GM10847 (cell line): ENCODE data around the gene ATOH8.

Source experiments
- POLR2A ChIP-seq: IDR thresholded peaks from 2 replicates; pipeline ENCODE4 v1.6.1; 2011; ENCODE audit not compliant: insufficient read length; ENCODE audit errors: extremely low read depth

ATOH8 gene

DNA sequence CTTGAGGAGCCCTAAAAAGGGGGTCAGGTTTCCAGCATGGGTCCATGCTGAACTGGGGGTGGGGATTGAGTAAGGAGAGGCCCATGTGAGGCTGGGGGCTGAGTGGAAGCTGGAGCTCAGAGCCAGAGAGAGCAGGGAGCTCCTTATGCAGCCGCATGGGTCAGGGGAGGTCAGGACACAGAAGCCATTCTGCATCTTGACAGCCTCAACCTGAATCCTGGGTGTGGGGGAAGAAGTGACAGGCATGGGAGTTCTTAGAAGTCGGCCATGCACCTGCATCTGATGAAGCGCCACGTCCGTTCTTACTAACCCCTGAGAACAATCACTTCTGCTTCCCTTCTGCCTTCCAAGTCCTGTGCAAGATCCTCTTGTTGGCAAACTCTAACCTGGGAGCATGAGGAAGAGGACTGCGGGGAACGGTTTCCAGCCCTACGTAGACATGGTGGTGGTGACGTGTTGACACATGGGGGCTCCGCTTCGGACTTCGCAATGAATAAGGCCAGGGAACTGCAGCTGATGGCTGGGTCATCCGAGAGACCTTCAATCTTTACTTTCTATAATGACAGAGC lies 37.4 kb upstream of the ATOH8 start:
- TF ChIP-seq POLR2A: no peak

GRCh38 chr2:85717308-85718008 lies 36.3 kb upstream of the ATOH8 start:
- TF ChIP-seq POLR2A: no peak

- no peak for TF ChIP-seq POLR2A
Observed at GRCh38 chr2:85718009-85718391, 35.8 kb upstream of the ATOH8 start.

DNA sequence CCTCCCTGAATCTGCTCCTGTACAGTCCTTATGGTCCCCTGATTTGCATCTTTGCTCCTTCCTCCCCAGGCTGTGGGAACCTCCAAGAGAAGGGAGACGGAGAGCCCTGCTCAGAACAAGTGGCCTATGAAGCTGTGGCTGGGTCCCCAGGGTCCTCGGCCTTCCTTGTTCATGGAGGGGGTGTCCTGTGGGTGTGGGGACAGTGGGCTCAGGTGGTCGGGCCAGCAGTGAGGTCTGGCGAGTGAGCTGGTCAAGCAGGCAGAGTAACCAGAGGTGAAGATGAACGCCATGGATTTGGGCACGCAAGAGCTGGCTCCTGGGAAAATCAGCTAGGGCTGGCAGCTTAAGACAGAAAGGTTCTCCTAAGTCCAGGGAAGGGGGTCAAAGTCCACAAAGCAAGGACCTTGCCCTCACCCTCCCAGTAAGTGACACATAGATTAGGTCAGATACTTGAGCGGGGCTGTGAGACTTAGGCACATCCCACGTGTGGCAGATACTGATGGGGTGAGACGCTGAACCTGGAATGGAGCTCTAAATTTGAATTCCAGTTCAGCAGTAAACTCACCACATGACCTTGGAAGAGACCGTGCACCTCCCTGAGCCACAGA lies 34.8 kb upstream of the ATOH8 start:
- no peak for TF ChIP-seq POLR2A

GRCh38 chr2:85719609-85720240 lies 34.1 kb upstream of the ATOH8 start:
- TF ChIP-seq POLR2A: no peak

DNA sequence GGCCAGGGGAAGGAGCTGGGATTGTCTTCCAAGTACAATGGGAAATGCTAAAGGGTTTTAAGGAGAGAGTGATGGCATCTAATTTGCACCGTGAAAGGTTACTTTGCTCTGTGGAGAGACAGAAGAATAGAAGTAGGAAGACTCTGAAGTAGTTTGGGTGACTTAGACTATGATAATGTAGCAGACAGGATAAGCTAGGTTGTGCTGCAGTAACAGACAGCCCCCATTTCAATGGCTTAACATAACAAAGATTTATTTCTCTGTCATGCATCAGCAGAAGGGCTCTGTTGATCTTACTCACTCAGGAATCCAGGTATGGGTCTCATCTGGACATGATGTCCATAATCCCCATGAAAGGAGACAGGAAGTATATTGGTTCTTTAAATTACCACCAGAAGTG lies 33.3 kb upstream of the ATOH8 start:
- TF ChIP-seq POLR2A: no peak

GRCh38 chr2:85721641-85722040 lies 32.1 kb upstream of the ATOH8 start:
- TF ChIP-seq POLR2A: no peak

GRCh38 chr2:85722519-85722918 lies 31.3 kb upstream of the ATOH8 start:
- TF ChIP-seq POLR2A: no peak

DNA sequence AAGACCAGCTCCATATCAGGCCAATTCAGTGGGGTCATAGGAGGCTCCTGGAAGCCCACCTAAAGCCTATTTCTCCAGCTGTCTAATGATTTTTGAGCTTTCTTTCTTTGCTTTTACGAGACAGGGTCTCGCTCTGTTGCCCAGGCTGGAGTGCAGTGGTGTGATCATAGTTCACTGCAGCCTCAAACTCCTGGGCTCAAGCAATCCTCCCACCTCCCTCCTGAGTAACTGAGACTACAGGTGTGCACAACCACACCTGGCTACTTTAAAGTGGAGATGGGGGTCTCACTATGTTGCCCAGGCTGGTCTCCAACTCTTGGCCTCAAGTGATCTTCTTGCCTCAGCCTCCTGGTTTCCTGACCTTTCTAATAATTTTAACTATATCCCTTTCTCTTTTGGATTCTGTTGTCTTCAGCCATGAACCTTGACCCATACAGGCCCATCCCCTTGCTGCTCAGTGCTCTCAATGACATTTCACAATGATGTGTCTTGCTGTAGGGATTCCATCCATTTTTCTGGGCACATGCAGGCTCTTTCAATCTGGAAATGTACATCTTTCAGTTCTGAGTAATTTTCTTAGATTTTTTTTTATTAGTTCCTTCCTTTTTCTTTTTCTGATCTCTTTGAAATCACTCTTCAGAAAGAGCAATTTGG lies 30.0 kb upstream of the ATOH8 start:
- no peak for TF ChIP-seq POLR2A

DNA sequence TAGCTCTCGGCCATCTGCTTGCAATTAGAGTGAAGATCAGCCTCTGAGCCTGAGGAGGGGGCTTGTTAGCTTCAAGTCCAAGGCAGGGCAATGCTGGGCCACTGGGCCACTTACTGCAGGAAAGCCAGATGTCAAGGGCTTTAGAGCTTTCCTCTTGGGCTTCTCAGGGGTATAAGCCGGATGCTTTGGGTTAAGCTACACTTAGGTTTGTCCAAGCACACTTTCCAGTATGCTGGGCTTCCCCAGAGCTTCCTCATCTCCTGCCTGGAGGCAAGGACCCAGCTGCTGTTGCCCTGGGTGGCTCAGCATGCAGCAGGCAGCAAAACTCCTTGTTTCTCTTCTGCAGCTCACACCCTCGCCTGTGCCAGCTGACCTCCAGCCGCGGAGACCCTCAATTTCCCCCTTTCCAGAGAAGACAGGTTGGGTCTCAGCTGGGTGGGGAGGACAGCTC lies 29.0 kb upstream of the ATOH8 start:
- TF ChIP-seq POLR2A: no peak

DNA sequence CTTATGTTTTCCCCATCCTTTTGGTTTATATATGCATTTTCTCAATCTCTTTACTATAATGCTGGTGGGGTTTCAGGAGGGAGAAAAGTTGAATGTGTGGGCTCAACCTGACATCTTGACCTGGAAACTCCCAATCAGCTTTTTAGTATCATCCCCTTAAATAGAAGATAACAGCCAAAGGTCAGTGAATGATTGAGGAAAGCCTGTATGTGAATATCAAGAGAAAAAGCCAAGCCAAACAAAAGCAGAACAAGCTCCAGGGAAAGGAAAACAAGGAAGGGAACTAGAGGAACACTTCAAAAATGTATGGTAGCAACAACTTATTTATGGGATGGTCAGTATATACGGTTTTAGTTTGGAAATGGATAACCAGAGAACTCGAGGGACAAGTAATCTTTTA lies 28.3 kb upstream of the ATOH8 start:
- TF ChIP-seq POLR2A: no peak

- TF ChIP-seq POLR2A: no peak
Observed at GRCh38 chr2:85727798-85728197, 26.0 kb upstream of the ATOH8 start.

DNA sequence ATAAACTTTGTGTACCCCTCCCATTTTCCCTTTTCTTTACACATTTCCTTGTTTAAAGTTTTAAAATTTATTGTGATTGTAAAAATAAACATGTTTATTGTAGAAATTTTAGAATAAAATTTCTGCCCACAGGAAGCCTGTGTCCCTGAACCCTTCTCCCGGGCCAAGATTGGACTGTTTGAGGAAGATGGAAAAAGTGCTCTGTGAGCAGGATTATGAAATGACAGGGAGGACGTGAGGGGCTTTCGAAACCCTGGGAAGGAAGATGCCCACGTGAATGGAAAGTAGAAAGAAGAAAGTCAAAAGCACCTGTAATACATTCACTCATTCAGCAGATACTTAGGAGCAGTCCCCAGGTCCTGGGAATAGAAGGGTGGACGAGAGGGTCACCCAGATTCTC lies 25.4 kb upstream of the ATOH8 start:
- no peak for TF ChIP-seq POLR2A

GRCh38 chr2:85728883-85729824 lies 24.6 kb upstream of the ATOH8 start:
- no peak for TF ChIP-seq POLR2A
